H1 (cell line): ENCODE data around the gene ZNF469. TPM values are rescaled to one million over a fixed set of nuclear protein-coding genes. Genes with fewer than 3 reads are reported as not detected.

ENCODE experiments used
- CTCF ChIA-PET: fragments of 300-600 bp; sonication (Branson Sonifier 250); formaldehyde crosslinking; loops from one replicate; lab custom pipeline; 2021; ENCODE audit not compliant: partially characterized antibody; lab: Charles Lee
- POLR2A ChIA-PET: fragments of 300-600 bp; sonication (Branson Sonifier 250); formaldehyde crosslinking; loops from one replicate; lab custom pipeline; 2021; ENCODE audit warnings: inconsistent platforms; ENCODE audit not compliant: partially characterized antibody; lab: Charles Lee
- DNase-seq, 2 experiments: peaks; one replicate each; pipeline versions ENCODE4 v3.0.0 to v3.0.0-alpha.2; 2010 to 2022; ENCODE audit warnings: low spot score in 2 of 2, low read depth in 1 of 2, mixed read lengths in 1 of 2
- FAIRE-seq: peaks from 2 replicates; lab custom pipeline; 2011; peaks lifted over from hg19 to GRCh38; lab: Jason Lieb, UNC
- H2AFZ ChIP-seq: 2 replicates; pipeline ENCODE4 v1.8.1; 2012; ENCODE audit warnings: low read length, inconsistent platforms
- H2AK5ac ChIP-seq: 2 replicates; pipeline ENCODE4 v1.6.1; 2013; ENCODE audit warnings: low read depth, low read length
- H2BK120ac ChIP-seq: replicated peaks from 2 replicates; pipeline ENCODE3; 2013; ENCODE audit warnings: low read depth, low read length, inconsistent platforms
- H2BK12ac ChIP-seq: 2 replicates; pipeline ENCODE4 v1.6.1; 2013; ENCODE audit warnings: low read depth, low read length
- H2BK15ac ChIP-seq: 2 replicates; pipeline ENCODE4 v1.6.1; 2013; ENCODE audit warnings: low read length
- H2BK20ac ChIP-seq: 2 replicates; pipeline ENCODE4 v1.6.1; 2013; ENCODE audit warnings: low read length
- H2BK5ac ChIP-seq: 2 replicates; pipeline ENCODE4 v1.6.1; 2013; ENCODE audit warnings: low read depth, low read length
- H3K14ac ChIP-seq: 2 replicates; pipeline ENCODE4 v1.6.1; 2013; ENCODE audit warnings: inconsistent platforms; ENCODE audit not compliant: insufficient read length
- H3K18ac ChIP-seq: 2 replicates; pipeline ENCODE4 v1.6.1; 2013; ENCODE audit warnings: low read length; ENCODE audit errors: extremely low read depth
- H3K23ac ChIP-seq: 2 replicates; pipeline ENCODE4 v1.6.1; 2013; ENCODE audit warnings: inconsistent platforms; ENCODE audit not compliant: insufficient read length
- H3K23me2 ChIP-seq: 2 replicates; pipeline ENCODE4 v1.6.1; 2013; ENCODE audit warnings: low read depth, low read length
- H3K27ac ChIP-seq: 2 replicates; pipeline ENCODE4 v1.6.1; 2011; ENCODE audit warnings: low read depth, low read length, inconsistent platforms
- H3K27me3 ChIP-seq, 4 experiments: replicated peaks in 1 of 4; 1 replicate in 1 of 4; 2 replicates in 3 of 4; pipeline versions ENCODE4 v1.6.1 to v1.8.1; 2011 to 2013; ENCODE audit warnings: low read length in 3 of 4, mild to moderate bottlenecking in 3 of 4, inconsistent platforms in 2 of 4, mixed read lengths in 2 of 4, moderate library complexity in 1 of 4; ENCODE audit not compliant: control insufficient read depth in 3 of 4, insufficient read depth in 3 of 4; ENCODE audit errors: extremely low read depth in 1 of 4
- H3K36me3 ChIP-seq, 4 experiments: 2 replicates each; pipeline versions ENCODE4 v1.6.1 to v1.8.1; 2011 to 2013; ENCODE audit warnings: mild to moderate bottlenecking in 4 of 4, low read length in 3 of 4, moderate library complexity in 2 of 4, control low read depth in 1 of 4, inconsistent platforms in 1 of 4; ENCODE audit not compliant: insufficient read depth in 4 of 4, control insufficient read depth in 2 of 4
- H3K4ac ChIP-seq: replicated peaks from 2 replicates; pipeline ENCODE3; 2013; ENCODE audit warnings: low read length, low read depth, mixed read lengths, inconsistent platforms; ENCODE audit not compliant: insufficient read length
- H3K4me1 ChIP-seq, 4 experiments: replicated peaks in 1 of 4; 1 replicate in 1 of 4; 2 replicates in 3 of 4; pipeline versions ENCODE4 v1.6.1 to v1.8.1; 2011 to 2013; ENCODE audit warnings: low read length in 3 of 4, inconsistent platforms in 2 of 4, mixed read lengths in 1 of 4; ENCODE audit not compliant: insufficient read depth in 4 of 4, control insufficient read depth in 3 of 4
- H3K4me2 ChIP-seq, 2 experiments: 2 replicates each; pipeline versions ENCODE4 v1.6.1 to v1.8.1; 2011 to 2013; ENCODE audit warnings: low read depth in 2 of 2, low read length in 2 of 2, control low read depth in 1 of 2, inconsistent platforms in 1 of 2, mild to moderate bottlenecking in 1 of 2; ENCODE audit not compliant: insufficient read depth in 1 of 2
- H3K4me3 ChIP-seq, 4 experiments: fragments of 200-600, 300-600 bp in 1 of 4; sonication (generic), shearing (Covaris generic), sonication (Bioruptor Twin) in 1 of 4; 2 replicates each; pipeline versions ENCODE4 v1.5.1 to v1.8.1; 2011 to 2016; ENCODE audit warnings: low read length in 4 of 4, low read depth in 3 of 4, control low read depth in 2 of 4, inconsistent platforms in 2 of 4, mild to moderate bottlenecking in 2 of 4, mixed read lengths in 1 of 4, moderate library complexity in 1 of 4; ENCODE audit not compliant: insufficient read depth in 2 of 4; ENCODE audit errors: extremely low read depth in 1 of 4
- H3K56ac ChIP-seq: replicated peaks from 2 replicates; pipeline ENCODE3; 2013; ENCODE audit warnings: low read depth, mild to moderate bottlenecking, mixed read lengths, low read length, inconsistent platforms; ENCODE audit not compliant: insufficient read length
- H3K79me1 ChIP-seq: 2 replicates; pipeline ENCODE4 v1.6.1; 2013; ENCODE audit warnings: low read depth, low read length, control low read depth
- H3K79me2 ChIP-seq, 2 experiments: 2 replicates each; pipeline versions ENCODE4 v1.6.1 to v1.8.1; 2012 to 2013; ENCODE audit warnings: low read length in 2 of 2, mild to moderate bottlenecking in 2 of 2, inconsistent platforms in 1 of 2; ENCODE audit not compliant: insufficient read depth in 2 of 2, control insufficient read depth in 1 of 2
- H3K9ac ChIP-seq, 4 experiments: replicated peaks in 1 of 4; 1 replicate in 1 of 4; 2 replicates in 3 of 4; pipeline versions ENCODE4 v1.6.1 to v1.8.1; 2011 to 2013; ENCODE audit warnings: low read depth in 3 of 4, low read length in 3 of 4, control low read depth in 2 of 4, mild to moderate bottlenecking in 2 of 4, moderate library complexity in 2 of 4, inconsistent platforms in 1 of 4; ENCODE audit errors: extremely low read depth in 1 of 4
- H3K9me3 ChIP-seq, 2 experiments: 2 replicates each; pipeline versions ENCODE4 v1.6.1 to v1.8.1; 2012 to 2013; ENCODE audit warnings: mild to moderate bottlenecking in 2 of 2, moderate library complexity in 2 of 2, control low read depth in 1 of 2, inconsistent platforms in 1 of 2, low read depth in 1 of 2, low read length in 1 of 2, mixed read lengths in 1 of 2; ENCODE audit not compliant: insufficient read depth in 2 of 2
- H4K20me1 ChIP-seq, 2 experiments: replicated peaks in 1 of 2; 2 replicates each; pipeline versions ENCODE3 to v1.8.1; 2011 to 2013; ENCODE audit warnings: inconsistent platforms in 2 of 2, low read length in 2 of 2, mild to moderate bottlenecking in 1 of 2; ENCODE audit not compliant: insufficient read depth in 2 of 2, control insufficient read depth in 1 of 2
- H4K5ac ChIP-seq: 2 replicates; pipeline ENCODE4 v1.6.1; 2013; ENCODE audit warnings: low read length, low read depth, mixed read lengths, inconsistent platforms; ENCODE audit not compliant: insufficient read length
- H4K8ac ChIP-seq: 2 replicates; pipeline ENCODE4 v1.8.0; 2013; ENCODE audit warnings: mild to moderate bottlenecking, moderate library complexity, low read length, inconsistent platforms; ENCODE audit not compliant: insufficient read depth; ENCODE audit errors: extremely low read depth
- H4K91ac ChIP-seq: replicated peaks from 2 replicates; pipeline ENCODE3; 2013; ENCODE audit warnings: low read length, mixed read lengths, inconsistent platforms; ENCODE audit not compliant: insufficient read length
- BACH1 ChIP-seq: IDR thresholded peaks from 2 replicates; pipeline ENCODE4 v1.6.1; 2012; ENCODE audit warnings: low read length, improper control_type of control experiment
- CHD2 ChIP-seq: IDR thresholded peaks from 2 replicates; pipeline ENCODE4 v1.6.1; 2012; ENCODE audit warnings: low read length, improper control_type of control experiment
- EZH2 ChIP-seq: fragments of 200-600 bp; sonication (generic); IDR thresholded peaks from 2 replicates; pipeline ENCODE4 v1.7.1; 2012; ENCODE audit warnings: low read depth, mild to moderate bottlenecking, moderate library complexity, low read length, inconsistent platforms; ENCODE audit not compliant: severe bottlenecking
- KDM1A ChIP-seq: fragments of 200-600, 300-600 bp; sonication (generic); IDR thresholded peaks from 2 replicates; pipeline ENCODE4 v1.7.1; 2016; ENCODE audit warnings: mild to moderate bottlenecking, low read length, borderline replicate concordance
- MAX ChIP-seq: IDR thresholded peaks from 2 replicates; pipeline ENCODE4 v1.6.1; 2012; ENCODE audit warnings: inconsistent platforms
- POU5F1 ChIP-seq: IDR thresholded peaks from 2 replicates; pipeline ENCODE4 v1.6.1; 2011; ENCODE audit warnings: low read depth, mild to moderate bottlenecking, low read length, moderate library complexity
- RAD21 ChIP-seq, 2 experiments: IDR thresholded peaks in 1 of 2; conservative IDR thresholded peaks in 1 of 2; 2 replicates each; pipeline ENCODE4 v1.6.1; 2011; ENCODE audit warnings: low read depth in 2 of 2, low read length in 2 of 2, improper control_type of control experiment in 1 of 2, inconsistent platforms in 1 of 2, mild to moderate bottlenecking in 1 of 2, moderate library complexity in 1 of 2
- SP4 ChIP-seq: IDR thresholded peaks from 2 replicates; pipeline ENCODE4 v1.6.1; 2012; ENCODE audit warnings: low read length, inconsistent platforms
- TEAD4 ChIP-seq: IDR thresholded peaks from 2 replicates; pipeline ENCODE4 v1.6.1; 2012; ENCODE audit warnings: low read depth, low read length, inconsistent platforms, mixed read lengths
- WGBS, 2 experiments: shearing (Covaris generic) in 1 of 2; methylation state at CpG; one replicate each; pipeline versions ENCODE4 v1.1.6 to v1.1.7; 2013 to 2015; ENCODE audit warnings: low lambda C conversion rate in 2 of 2, mixed read lengths in 2 of 2, inconsistent platforms in 1 of 2, low coverage in 1 of 2, missing lambda C conversion rate in 1 of 2; ENCODE audit not compliant: insufficient replicate concordance in 2 of 2, insufficient coverage in 1 of 2, insufficient read length in 1 of 2; ENCODE audit errors: extremely low coverage in 1 of 2, missing lambda C conversion rate in 1 of 2; 5-methylcytosine and 5-hydroxymethylcytosine counted together
- polyA plus RNA-seq, 7 experiments: library from polyadenylated mRNA; depleted of rRNA in 3 of 7; stranded (reverse) in 5 of 7; unstranded in 2 of 7; fragments of >200 nt in 5 of 7; fragments of 200-250 nt in 2 of 7; gene quantifications; 1 replicate in 5 of 7; 2 replicates in 1 of 7; 4 replicates in 1 of 7; pipeline versions ENCODE4 v1.2.1 to v1.2.3, GENCODE V29; 2011 to 2013; ENCODE audit warnings: missing spikeins in 2 of 7, mixed read lengths in 2 of 7
- total RNA-seq: library from RNA; stranded (reverse); fragmentation: NEBNext Ultra II Directional; extraction: Animal tissue kit (Norgen Biotek cat#: 25700); gene quantifications from 2 replicates; pipeline ENCODE4 v1.2.1, GENCODE V29; 2021
- TF ChIP-seq, protein P1 (sequence below), 3 experiments: IDR thresholded peaks; 1 replicate in 2 of 3; 2 replicates in 1 of 3; pipeline versions ENCODE4 v1.5.1 to v1.6.1; 2011; ENCODE audit warnings: low read length in 3 of 3, mild to moderate bottlenecking in 3 of 3, inconsistent platforms in 2 of 3, low read depth in 1 of 3, moderate library complexity in 1 of 3; ENCODE audit not compliant: insufficient read depth in 1 of 3; ENCODE audit errors: control extremely low read depth in 1 of 3

ZNF469 gene
- total and polyA plus RNA-seq, 2 of the 8 experiments (the other 6 are each of a cell fraction or from before 2014, with no cell fraction given) = 0.30 to 1.8 TPM

- H3K27ac ChIP-seq = no peak overlapping the region
- FAIRE-seq = no peak
- H4K91ac ChIP-seq = no peak overlapping the region
- no peak overlapping the region for H3K4ac ChIP-seq
- peaks cover 4% of the 10 kb centered on the region; the same call in 1 of the 2 replicates for H3K23me2 ChIP-seq
- CTCF ChIA-PET = interaction anchor here (0.7 to 1.0 kb wide), 2 partner anchors 74 to 120 kb away, joined by 3 read pairs; no protein-coding TSS in a partner anchor
- H3K4me2 ChIP-seq = no peak overlapping the region
- no peaks in the 10 kb centered on the region; a peak in 1 of 8 replicates for H3K36me3 ChIP-seq
- H3K27me3 ChIP-seq = no peaks in the 10 kb centered on the region
- H2BK5ac ChIP-seq = no peak overlapping the region
- no peak overlapping the region for H3K56ac ChIP-seq
- peaks cover 0 to 4% (median 0%) of the 10 kb centered on the region in 4 experiments; a peak in 1 of 7 replicates for H3K4me1 ChIP-seq
- H3K79me1 ChIP-seq = 0 out of 2 replicates have a peak, but pooled peaks cover 2% of the 10 kb centered on the region
- WGBS, 2 experiments = 92% methylated on average over 18 of the region's 21 CpGs; no CpG with 5 or more reads in 1 of the 2 experiments
- H3K9ac ChIP-seq = no peak overlapping the region
- H2BK15ac ChIP-seq = no peak overlapping the region
- H2BK12ac ChIP-seq = no peak overlapping the region
- H2AFZ ChIP-seq = no peak overlapping the region
- no peak overlapping the region for H2BK20ac ChIP-seq
- H3K79me2 ChIP-seq = no peaks in the 10 kb centered on the region
- POLR2A ChIA-PET = no interaction called here
- H3K9me3 ChIP-seq = no peaks in the 10 kb centered on the region; a peak in 2 of 4 replicates
- no peak for DNase-seq
- no peak overlapping the region for H3K14ac ChIP-seq
- H2AK5ac ChIP-seq = no peak overlapping the region
- H3K23ac ChIP-seq = no peak overlapping the region
- no peak overlapping the region for H4K5ac ChIP-seq
- peaks cover 0 to 7% of the 10 kb centered on the region in 2 experiments for H4K20me1 ChIP-seq
- H3K4me3 ChIP-seq = no peak overlapping the region
- no peak overlapping the region for H2BK120ac ChIP-seq
- H3K18ac ChIP-seq = no peak overlapping the region
- no peak overlapping the region; the same call in 1 of the 2 replicates for H4K8ac ChIP-seq
- TF ChIP-seq SP4 (no peak), BACH1 (no peak), KDM1A (no peak), EZH2 (no peak), TEAD4 (no peak), POU5F1 (no peak), CHD2 (no peak), MAX (no peak), RAD21 (IDR thresholded peaks at IDR 0.05 in 1 of 2, conservative IDR thresholded peaks at IDR 0.05 in 1 of 2; ENCODE audit: low read depth in 2 of 2, low read length in 2 of 2) (no peak)
- TF ChIP-seq, protein P1, sequence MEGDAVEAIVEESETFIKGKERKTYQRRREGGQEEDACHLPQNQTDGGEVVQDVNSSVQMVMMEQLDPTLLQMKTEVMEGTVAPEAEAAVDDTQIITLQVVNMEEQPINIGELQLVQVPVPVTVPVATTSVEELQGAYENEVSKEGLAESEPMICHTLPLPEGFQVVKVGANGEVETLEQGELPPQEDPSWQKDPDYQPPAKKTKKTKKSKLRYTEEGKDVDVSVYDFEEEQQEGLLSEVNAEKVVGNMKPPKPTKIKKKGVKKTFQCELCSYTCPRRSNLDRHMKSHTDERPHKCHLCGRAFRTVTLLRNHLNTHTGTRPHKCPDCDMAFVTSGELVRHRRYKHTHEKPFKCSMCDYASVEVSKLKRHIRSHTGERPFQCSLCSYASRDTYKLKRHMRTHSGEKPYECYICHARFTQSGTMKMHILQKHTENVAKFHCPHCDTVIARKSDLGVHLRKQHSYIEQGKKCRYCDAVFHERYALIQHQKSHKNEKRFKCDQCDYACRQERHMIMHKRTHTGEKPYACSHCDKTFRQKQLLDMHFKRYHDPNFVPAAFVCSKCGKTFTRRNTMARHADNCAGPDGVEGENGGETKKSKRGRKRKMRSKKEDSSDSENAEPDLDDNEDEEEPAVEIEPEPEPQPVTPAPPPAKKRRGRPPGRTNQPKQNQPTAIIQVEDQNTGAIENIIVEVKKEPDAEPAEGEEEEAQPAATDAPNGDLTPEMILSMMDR (IDR thresholded peaks at IDR 0.05; ENCODE audit: control extremely low read depth in 1 of 3, insufficient read depth in 1 of 3, low read depth in 1 of 3, low read length in 3 of 3) = no peak
Measured at GRCh38 chr16:88347656-88348376, 34.9 kb upstream of the ZNF469 start.
